Measurements from ENCODE around the gene CHURC1.

The CHURC1 gene

GRCh38 chr14:64870160-64870559 is 44.1 kb upstream of the CHURC1 start:
- no peak for TF ChIP-seq CTCF (IDR thresholded peaks at IDR 0.05; ENCODE audit: insufficient read depth, low read length, missing control alignments)
- H3K4me3 ChIP-seq (ENCODE audit: low read depth, low read length): no peak overlapping the region
- CTCF ChIA-PET: interaction anchor here (1.1 to 2.2 kb wide), 3 partner anchors 10 to 46 kb away, joined by 3 to 6 read pairs (median 3); no protein-coding TSS in a partner anchor
- POLR2A ChIA-PET: no interaction called here
- DNase-seq (ENCODE audit: low read depth, low spot score): no peak

GRCh38 chr14:64871344-64871743 is 42.9 kb upstream of the CHURC1 start:
- no peak overlapping the region for H3K4me3 ChIP-seq (ENCODE audit: low read depth, low read length)
- CTCF ChIA-PET: interaction anchor here (1.1 kb wide), 1 partner anchor 21 kb away, joined by 3 read pairs; no protein-coding TSS in a partner anchor
- POLR2A ChIA-PET: no interaction called here
- TF ChIP-seq CTCF (IDR thresholded peaks at IDR 0.05; ENCODE audit: insufficient read depth, low read length, missing control alignments): no peak
- no peak for DNase-seq (ENCODE audit: low read depth, low spot score)

- DNase-seq (ENCODE audit: low read depth, low spot score): no peak
- no peak for TF ChIP-seq CTCF (IDR thresholded peaks at IDR 0.05; ENCODE audit: insufficient read depth, low read length, missing control alignments)
- ChIA-PET POLR2A (no interaction called here), CTCF (interaction anchor here (1.3 kb wide), 1 partner anchor 37 kb away, joined by 6 read pairs; no protein-coding TSS in a partner anchor)
- no peak overlapping the region for H3K4me3 ChIP-seq (ENCODE audit: low read depth, low read length)
These were observed 40.6 kb upstream of the CHURC1 start for GRCh38 chr14:64873506-64874219.

GRCh38 chr14:64875350-64875749 is 38.9 kb upstream of the CHURC1 start:
- no peak for TF ChIP-seq CTCF (IDR thresholded peaks at IDR 0.05; ENCODE audit: insufficient read depth, low read length, missing control alignments)
- no peak for DNase-seq (ENCODE audit: low read depth, low spot score)
- H3K4me3 ChIP-seq (ENCODE audit: low read depth, low read length): no peak overlapping the region
- CTCF ChIA-PET: interaction anchor here (1.3 to 1.7 kb wide), 3 partner anchors 16 to 49 kb away, joined by 3 to 7 read pairs (median 6); no protein-coding TSS in a partner anchor
- POLR2A ChIA-PET: no interaction called here

- POLR2A ChIA-PET: no interaction called here
- DNase-seq (ENCODE audit: low read depth, low spot score): no peak
- CTCF ChIA-PET: interaction anchor here (0.8 to 7.5 kb wide), 7 partner anchors 13 to 116 kb away, joined by 3 to 104 read pairs (median 4); no protein-coding TSS in a partner anchor
- no peak overlapping the region for H3K4me3 ChIP-seq (ENCODE audit: low read depth, low read length)
- no peak for TF ChIP-seq CTCF (IDR thresholded peaks at IDR 0.05; ENCODE audit: insufficient read depth, low read length, missing control alignments)
These were observed 36.4 kb upstream of the CHURC1 start for GRCh38 chr14:64877846-64878245.

- peak overlapping the region; percentile 29 for H3K4me3 ChIP-seq (ENCODE audit: low read depth, low read length)
- DNase-seq (ENCODE audit: low read depth, low spot score): no peak
- POLR2A ChIA-PET: no interaction called here
- CTCF ChIA-PET: interaction anchor here (0.8 to 7.5 kb wide), 5 partner anchors 12 to 119 kb away, joined by 3 to 104 read pairs (median 3); no protein-coding TSS in a partner anchor
- no peak for TF ChIP-seq CTCF (IDR thresholded peaks at IDR 0.05; ENCODE audit: insufficient read depth, low read length, missing control alignments)
These were observed 35.2 kb upstream of the CHURC1 start for GRCh38 chr14:64878837-64879634.

Measured in AG04449 (cell line).